GM23338 (cell line): Measurements from ENCODE around the gene IRF2BP2. TPM values are rescaled to one million over a fixed set of nuclear protein-coding genes. Genes with fewer than 3 reads are reported as not detected.

Experiments
- ATAC-seq: fragments of 200-7000 bp; cut with Tn5 transposase; 3 replicates; pipeline ENCODE4 v1.9.1; 2020
- DNase-seq: peaks from one replicate; pipeline ENCODE4 v3.0.0-alpha.2; 2015; ENCODE audit warnings: low spot score
- H2AFZ ChIP-seq: fragments of 200-600 bp; sonication (generic); 2 replicates; pipeline ENCODE4 v1.8.0; 2016; ENCODE audit warnings: antibody characterized with exemption, mild to moderate bottlenecking, moderate library complexity
- H3F3A ChIP-seq: fragments of 200-600 bp; sonication (generic); replicated peaks from 2 replicates; pipeline ENCODE4 v1.8.0; 2017; ENCODE audit warnings: antibody characterized with exemption, mixed run types, low read depth
- H3K27ac ChIP-seq: fragments of 200-600 bp; sonication (generic); 2 replicates; pipeline ENCODE4 v1.6.1; 2016; ENCODE audit warnings: low read depth
- H3K27me3 ChIP-seq: fragments of 200-600 bp; sonication (generic); 2 replicates; pipeline ENCODE4 v1.8.0; 2016; ENCODE audit warnings: mild to moderate bottlenecking, mixed run types, moderate library complexity; ENCODE audit not compliant: insufficient read depth
- H3K36me3 ChIP-seq: fragments of 200-600 bp; sonication (generic); 2 replicates; pipeline ENCODE4 v1.8.0; 2016; ENCODE audit warnings: mild to moderate bottlenecking; ENCODE audit not compliant: insufficient read depth
- H3K4me1 ChIP-seq: fragments of 200-600 bp; sonication (generic); 2 replicates; pipeline ENCODE4 v1.8.0; 2016; ENCODE audit warnings: mild to moderate bottlenecking, moderate library complexity; ENCODE audit not compliant: insufficient read depth
- H3K4me2 ChIP-seq: fragments of 200-600 bp; sonication (generic); 2 replicates; pipeline ENCODE4 v1.7.1; 2017; ENCODE audit warnings: mixed run types
- H3K4me3 ChIP-seq: fragments of 200-600 bp; sonication (generic); 2 replicates; pipeline ENCODE4 v1.6.1; 2016; ENCODE audit warnings: mixed run types
- H3K79me2 ChIP-seq: fragments of 200-600 bp; sonication (generic); replicated peaks from 2 replicates; pipeline ENCODE4 v1.8.0; 2017; ENCODE audit warnings: mild to moderate bottlenecking; ENCODE audit not compliant: insufficient read depth
- H3K9me2 ChIP-seq: fragments of 200-600 bp; sonication (generic); 2 replicates; pipeline ENCODE4 v1.8.0; 2017; ENCODE audit not compliant: insufficient read depth
- H4K20me1 ChIP-seq: fragments of 200-600 bp; sonication (generic); replicated peaks from 2 replicates; pipeline ENCODE4 v1.8.0; 2017; ENCODE audit warnings: mild to moderate bottlenecking; ENCODE audit not compliant: insufficient read depth
- H3K27ac Mint-ChIP-seq: 2 replicates; pipeline ENCODE4 v1.8.0; 2020; ENCODE audit warnings: inconsistent platforms, mild to moderate bottlenecking, moderate library complexity, mixed read lengths
- H3K27me3 Mint-ChIP-seq: 3 replicates; pipeline ENCODE4 v1.8.0; 2022; ENCODE audit warnings: low read depth, mild to moderate bottlenecking, moderate library complexity, mixed read lengths, inconsistent platforms; ENCODE audit not compliant: insufficient read depth, poor library complexity
- H3K36me3 Mint-ChIP-seq: 3 replicates; pipeline ENCODE4 v1.8.0; 2021; ENCODE audit warnings: low read depth, mild to moderate bottlenecking, inconsistent platforms, moderate library complexity, mixed read lengths
- H3K4me1 Mint-ChIP-seq: 3 replicates; pipeline ENCODE4 v1.8.0; 2020; ENCODE audit warnings: mild to moderate bottlenecking, inconsistent platforms, mixed read lengths
- H3K4me3 Mint-ChIP-seq: 3 replicates; pipeline ENCODE4 v1.8.0; 2021; ENCODE audit warnings: moderate library complexity, mild to moderate bottlenecking, inconsistent platforms, mixed read lengths
- H3K9me3 Mint-ChIP-seq: 3 replicates; pipeline ENCODE4 v1.8.0; 2020; ENCODE audit warnings: moderate library complexity, mild to moderate bottlenecking, inconsistent platforms, mixed read lengths
- CREB1 ChIP-seq: fragments of 250-450 bp; sonication (Bioruptor Pico); IDR thresholded peaks from 2 replicates; pipeline ENCODE4 v1.5.0; 2020; ENCODE audit warnings: low read depth, mild to moderate bottlenecking, moderate library complexity
- CTCF ChIP-seq, 2 experiments: fragments of 200-600 bp in 1 of 2; sonication (generic) in 1 of 2; conservative IDR thresholded peaks; 2 replicates each; pipeline versions ENCODE4 v1.5.1 to v1.6.1; 2016 to 2017; ENCODE audit warnings: antibody characterized with exemption in 2 of 2, low read depth in 2 of 2, mild to moderate bottlenecking in 2 of 2, moderate library complexity in 1 of 2
- EZH2 ChIP-seq: fragments of 200-600 bp; sonication (generic); IDR thresholded peaks from one replicate; pipeline ENCODE4 v1.8.0; 2017; ENCODE audit warnings: antibody characterized with exemption, mild to moderate bottlenecking, low read depth; ENCODE audit not compliant: unreplicated experiment
- EZH2phosphoT487 ChIP-seq: fragments of 200-600 bp; sonication (generic); IDR thresholded peaks from one replicate; pipeline ENCODE4 v1.8.1; 2018; ENCODE audit warnings: antibody characterized with exemption; ENCODE audit not compliant: unreplicated experiment
- STAT1 ChIP-seq: IDR thresholded peaks from one replicate; pipeline ENCODE4 v1.6.1; 2016; ENCODE audit warnings: antibody characterized with exemption; ENCODE audit not compliant: unreplicated experiment
- ZNF114 ChIP-seq: fragments of 250-450 bp; sonication (Bioruptor Pico); IDR thresholded peaks from 2 replicates; pipeline ENCODE4 v1.5.0; 2020; ENCODE audit warnings: mild to moderate bottlenecking, moderate library complexity
- ZNF462 ChIP-seq: fragments of 250-450 bp; sonication (Bioruptor Pico); IDR thresholded peaks from 2 replicates; pipeline ENCODE4 v1.5.0; 2020; ENCODE audit warnings: mild to moderate bottlenecking, moderate library complexity
- polyA plus RNA-seq: library from polyadenylated mRNA; unstranded; fragments of >200 nt; fragmentation: Nextera tagmentation; extraction: Ambion mirVana; gene quantifications from 2 replicates; pipeline ENCODE4 v1.2.1, GENCODE V29; 2016
- total RNA-seq: library from RNA; depleted of rRNA; stranded (reverse); fragments of >200 nt; shearing (Covaris generic); gene quantifications from 2 replicates; pipeline ENCODE4 v1.2.3, GENCODE V29; 2014
- TF ChIP-seq, protein P1 (sequence below): IDR thresholded peaks from one replicate; pipeline ENCODE4 v1.6.1; 2018; ENCODE audit warnings: antibody characterized with exemption; ENCODE audit not compliant: unreplicated experiment

IRF2BP2 gene
- total and polyA plus RNA-seq, 2 experiments from 2014 or later: 19.4 to 62.4 TPM

GRCh38 chr1:234618737-234619049 is 8.7 kb upstream of the IRF2BP2 start:
- Mint-ChIP-seq H3K4me1 (peaks cover 45% of the 10 kb centered on the region), H3K27ac (peak overlapping the region; percentile 84), H3K27me3 (peaks cover 3% of the 10 kb centered on the region), H3K4me3 (no peak overlapping the region), H3K36me3 (no peaks in the 10 kb centered on the region), H3K9me3 (no peaks in the 10 kb centered on the region)
- TF ChIP-seq CTCF (conservative IDR thresholded peaks at IDR 0.05; ENCODE audit: low read depth in 2 of 2) (no peak), ZNF462 (CRISPR knock-in tag) (no peak), EZH2phosphoT487 (no peak), CREB1 (CRISPR knock-in tag) (no peak), EZH2 (no peak), STAT1 (no peak), ZNF114 (CRISPR knock-in tag) (no peak)
- TF ChIP-seq, protein P1, sequence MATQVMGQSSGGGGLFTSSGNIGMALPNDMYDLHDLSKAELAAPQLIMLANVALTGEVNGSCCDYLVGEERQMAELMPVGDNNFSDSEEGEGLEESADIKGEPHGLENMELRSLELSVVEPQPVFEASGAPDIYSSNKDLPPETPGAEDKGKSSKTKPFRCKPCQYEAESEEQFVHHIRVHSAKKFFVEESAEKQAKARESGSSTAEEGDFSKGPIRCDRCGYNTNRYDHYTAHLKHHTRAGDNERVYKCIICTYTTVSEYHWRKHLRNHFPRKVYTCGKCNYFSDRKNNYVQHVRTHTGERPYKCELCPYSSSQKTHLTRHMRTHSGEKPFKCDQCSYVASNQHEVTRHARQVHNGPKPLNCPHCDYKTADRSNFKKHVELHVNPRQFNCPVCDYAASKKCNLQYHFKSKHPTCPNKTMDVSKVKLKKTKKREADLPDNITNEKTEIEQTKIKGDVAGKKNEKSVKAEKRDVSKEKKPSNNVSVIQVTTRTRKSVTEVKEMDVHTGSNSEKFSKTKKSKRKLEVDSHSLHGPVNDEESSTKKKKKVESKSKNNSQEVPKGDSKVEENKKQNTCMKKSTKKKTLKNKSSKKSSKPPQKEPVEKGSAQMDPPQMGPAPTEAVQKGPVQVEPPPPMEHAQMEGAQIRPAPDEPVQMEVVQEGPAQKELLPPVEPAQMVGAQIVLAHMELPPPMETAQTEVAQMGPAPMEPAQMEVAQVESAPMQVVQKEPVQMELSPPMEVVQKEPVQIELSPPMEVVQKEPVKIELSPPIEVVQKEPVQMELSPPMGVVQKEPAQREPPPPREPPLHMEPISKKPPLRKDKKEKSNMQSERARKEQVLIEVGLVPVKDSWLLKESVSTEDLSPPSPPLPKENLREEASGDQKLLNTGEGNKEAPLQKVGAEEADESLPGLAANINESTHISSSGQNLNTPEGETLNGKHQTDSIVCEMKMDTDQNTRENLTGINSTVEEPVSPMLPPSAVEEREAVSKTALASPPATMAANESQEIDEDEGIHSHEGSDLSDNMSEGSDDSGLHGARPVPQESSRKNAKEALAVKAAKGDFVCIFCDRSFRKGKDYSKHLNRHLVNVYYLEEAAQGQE: no peak
- no peaks in the 10 kb centered on the region for H4K20me1 ChIP-seq
- peaks cover 29% of the 10 kb centered on the region for H3K4me1 ChIP-seq
- H2AFZ ChIP-seq: no peak overlapping the region
- no peaks in the 10 kb centered on the region for H3K27me3 ChIP-seq
- no peak overlapping the region for H3K4me2 ChIP-seq
- ATAC-seq (no peak), DNase-seq (no peak)
- no peaks in the 10 kb centered on the region for H3K36me3 ChIP-seq
- no peaks in the 10 kb centered on the region for H3K9me2 ChIP-seq
- H3K79me2 ChIP-seq: no peaks in the 10 kb centered on the region
- no peak overlapping the region for H3K4me3 ChIP-seq
- peak overlapping the region; percentile 56 for H3K27ac ChIP-seq
- H3F3A ChIP-seq: no peaks in the 10 kb centered on the region
